NCI-H2029 treated with DMSO at 0.1 percent for 48 hours (cell line): ENCODE results near the gene SFXN3.

Source experiments
- DNase-seq: peaks from one replicate; lab custom pipeline; 2025; lab: John Stamatoyannopoulos, UW

The SFXN3 gene

GRCh38 chr10:101000127-101000914 is 30.7 kb upstream of the SFXN3 start:
- no peak for DNase-seq

- DNase-seq, result no peak
These were observed 29.9 kb upstream of the SFXN3 start for GRCh38 chr10:101000915-101001658.

GRCh38 chr10:101001659-101002035 is 29.4 kb upstream of the SFXN3 start:
- no peak for DNase-seq

- no peak for DNase-seq
These were observed 28.6 kb upstream of the SFXN3 start for GRCh38 chr10:101002456-101002855.

GRCh38 chr10:101003639-101004206 is 27.3 kb upstream of the SFXN3 start:
- no peak for DNase-seq

- DNase-seq, result no peak
These were observed 25.7 kb upstream of the SFXN3 start for GRCh38 chr10:101005361-101005760.

- no peak for DNase-seq
These were observed 25.0 kb upstream of the SFXN3 start for GRCh38 chr10:101005869-101006567.

GRCh38 chr10:101006593-101007098 is 24.4 kb upstream of the SFXN3 start:
- no peak for DNase-seq

- DNase-seq, result no peak
These were observed 23.8 kb upstream of the SFXN3 start for GRCh38 chr10:101007099-101007711.

GRCh38 chr10:101007915-101008822 is 22.9 kb upstream of the SFXN3 start:
- no peak for DNase-seq

GRCh38 chr10:101008823-101009423 is 22.1 kb upstream of the SFXN3 start:
- DNase-seq, result no peak

- no peak for DNase-seq
These were observed 20.7 kb upstream of the SFXN3 start for GRCh38 chr10:101010329-101010728.

- DNase-seq, result no peak
These were observed 19.3 kb upstream of the SFXN3 start for GRCh38 chr10:101011517-101012423.

- DNase-seq, result no peak
These were observed 18.3 kb upstream of the SFXN3 start for GRCh38 chr10:101012525-101013364.

- DNase-seq, result no peak
These were observed 17.6 kb upstream of the SFXN3 start for GRCh38 chr10:101013365-101013825.

- DNase-seq, result no peak
These were observed 16.7 kb upstream of the SFXN3 start for GRCh38 chr10:101014230-101014884.

- no peak for DNase-seq
These were observed 16.0 kb upstream of the SFXN3 start for GRCh38 chr10:101014966-101015581.
